ENCODE results near the gene PRELID3B.

The PRELID3B gene

DNA sequence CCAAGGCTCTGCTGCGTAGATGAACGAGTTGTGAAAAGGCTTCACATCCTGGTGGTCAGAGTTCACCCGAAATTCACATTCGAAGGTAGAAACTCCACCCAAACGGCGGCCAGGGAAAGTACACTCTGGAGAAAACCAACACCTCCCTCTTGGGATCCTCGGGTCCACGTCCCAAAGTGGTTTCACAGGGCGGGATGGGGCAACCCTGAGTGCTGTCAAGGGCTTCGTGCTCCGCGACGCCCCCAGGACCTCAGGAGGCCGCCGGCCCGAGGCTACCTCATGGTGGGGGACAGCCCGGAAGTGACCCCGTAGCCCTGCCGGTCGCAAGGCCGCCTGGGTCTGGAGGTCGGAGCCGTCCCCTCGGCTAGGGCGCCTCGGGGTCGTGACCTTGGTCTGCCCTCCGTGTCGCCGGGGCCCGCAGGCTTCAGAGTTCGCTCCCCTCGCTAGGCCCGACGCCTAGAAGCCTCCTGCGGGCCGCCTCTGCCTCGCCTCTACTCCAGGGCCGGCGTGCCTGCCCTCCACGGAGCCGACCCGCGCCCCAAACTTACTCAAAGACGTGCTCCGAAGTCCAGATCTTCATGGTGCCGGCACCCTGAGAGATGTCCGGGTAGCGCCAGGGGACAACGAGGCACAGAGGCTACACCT, at the start of gene PRELID3B:
TSS of gene PRELID3B (minus strand) at position 636 of the 645 bp plus-strand sequence. CDS start at position 580, 56 bp downstream.
- no peaks in the 10 kb centered on the region for H3K27me3 ChIP-seq (ENCODE audit: low read length)
- peaks cover 23% of the 10 kb centered on the region; the same call in 1 of the 2 replicates for H4K20me1 ChIP-seq (ENCODE audit: low read depth, low read length)
- TF ChIP-seq, protein P1, sequence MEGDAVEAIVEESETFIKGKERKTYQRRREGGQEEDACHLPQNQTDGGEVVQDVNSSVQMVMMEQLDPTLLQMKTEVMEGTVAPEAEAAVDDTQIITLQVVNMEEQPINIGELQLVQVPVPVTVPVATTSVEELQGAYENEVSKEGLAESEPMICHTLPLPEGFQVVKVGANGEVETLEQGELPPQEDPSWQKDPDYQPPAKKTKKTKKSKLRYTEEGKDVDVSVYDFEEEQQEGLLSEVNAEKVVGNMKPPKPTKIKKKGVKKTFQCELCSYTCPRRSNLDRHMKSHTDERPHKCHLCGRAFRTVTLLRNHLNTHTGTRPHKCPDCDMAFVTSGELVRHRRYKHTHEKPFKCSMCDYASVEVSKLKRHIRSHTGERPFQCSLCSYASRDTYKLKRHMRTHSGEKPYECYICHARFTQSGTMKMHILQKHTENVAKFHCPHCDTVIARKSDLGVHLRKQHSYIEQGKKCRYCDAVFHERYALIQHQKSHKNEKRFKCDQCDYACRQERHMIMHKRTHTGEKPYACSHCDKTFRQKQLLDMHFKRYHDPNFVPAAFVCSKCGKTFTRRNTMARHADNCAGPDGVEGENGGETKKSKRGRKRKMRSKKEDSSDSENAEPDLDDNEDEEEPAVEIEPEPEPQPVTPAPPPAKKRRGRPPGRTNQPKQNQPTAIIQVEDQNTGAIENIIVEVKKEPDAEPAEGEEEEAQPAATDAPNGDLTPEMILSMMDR (IDR thresholded peaks at IDR 0.05; ENCODE audit: insufficient read depth, low read length, poor library complexity, severe bottlenecking): no peak
- TF ChIP-seq EZH2phosphoT487 (conservative IDR thresholded peaks at IDR 0.05; ENCODE audit: low read length): no peak
- peak within 1 kb of the TSS; percentile 64 for H3K27ac ChIP-seq (ENCODE audit: low read depth, low read length)
- no peaks in the 10 kb centered on the region for H3K9me2 ChIP-seq (replicated peaks; ENCODE audit: insufficient read depth, low read length)
- H3K9me3 ChIP-seq (ENCODE audit: insufficient read depth, low read length): no peaks in the 10 kb centered on the region
- H3K9ac ChIP-seq (ENCODE audit: low read length): peak within 1 kb of the TSS; percentile 94
- H3K36me3 ChIP-seq (ENCODE audit: low read length): peaks cover 13% of the 10 kb centered on the region; the same call in 1 of the 2 replicates
- H3K4me2 ChIP-seq (ENCODE audit: low read depth, low read length, poor library complexity, severe bottlenecking): peak within 1 kb of the TSS; percentile 97
- H3K4me3 ChIP-seq (ENCODE audit: insufficient read depth, low read length, poor library complexity, severe bottlenecking): peak within 1 kb of the TSS; percentile 89
- peaks cover 19% of the 10 kb centered on the region for H3F3A ChIP-seq (ENCODE audit: insufficient read depth)
- peaks cover 53% of the 10 kb centered on the region for H3K79me2 ChIP-seq (ENCODE audit: insufficient read depth, low read length)
- H2AFZ ChIP-seq (ENCODE audit: low read depth, low read length, severe bottlenecking): peak within 1 kb of the TSS; percentile 73

DNA sequence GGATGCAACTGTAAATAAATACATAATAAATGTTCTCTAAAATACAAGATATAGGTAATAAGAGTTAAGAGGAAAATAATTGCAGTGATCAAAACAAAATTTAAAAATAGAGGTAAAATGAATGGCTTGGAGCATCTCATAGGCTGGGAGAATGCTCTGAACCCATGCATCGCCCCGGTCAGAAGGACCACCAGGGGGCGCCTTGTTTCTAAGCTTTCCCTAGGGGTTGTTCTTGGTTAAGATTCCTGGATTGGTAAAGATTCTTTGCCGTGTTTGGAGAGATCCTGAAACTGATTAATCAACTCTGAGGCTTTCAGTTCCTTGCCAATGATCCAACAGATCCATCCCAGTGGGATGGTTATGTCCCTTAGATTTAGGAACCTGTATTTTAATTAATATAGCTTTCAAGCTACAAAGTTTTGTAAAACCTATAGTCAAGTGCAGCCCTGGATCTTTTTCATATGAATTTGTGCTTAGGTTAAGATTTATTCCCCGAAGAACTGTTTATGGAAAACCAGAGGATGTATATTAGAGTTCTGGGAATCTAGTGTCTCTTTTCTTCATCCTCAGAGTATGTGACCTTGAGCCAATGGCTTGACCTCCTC, 45.3 kb upstream of the PRELID3B start:
- H3K4me3 ChIP-seq (ENCODE audit: insufficient read depth, low read length, poor library complexity, severe bottlenecking): no peak overlapping the region
- H3K27me3 ChIP-seq (ENCODE audit: low read length): no peaks in the 10 kb centered on the region
- no peak overlapping the region for H2AFZ ChIP-seq (ENCODE audit: low read depth, low read length, severe bottlenecking)
- H3K4me2 ChIP-seq (ENCODE audit: low read depth, low read length, poor library complexity, severe bottlenecking): no peak overlapping the region
- no peak overlapping the region for H3K27ac ChIP-seq (ENCODE audit: low read depth, low read length)
- no peak for TF ChIP-seq EZH2phosphoT487 (conservative IDR thresholded peaks at IDR 0.05; ENCODE audit: low read length)
- TF ChIP-seq, protein P1 (IDR thresholded peaks at IDR 0.05; ENCODE audit: insufficient read depth, low read length, poor library complexity, severe bottlenecking): peak; percentile 77
- H3K9me3 ChIP-seq (ENCODE audit: insufficient read depth, low read length): no peaks in the 10 kb centered on the region
- H3K36me3 ChIP-seq (ENCODE audit: low read length): no peaks in the 10 kb centered on the region
- no peaks in the 10 kb centered on the region for H4K20me1 ChIP-seq (ENCODE audit: low read depth, low read length)
- H3K9ac ChIP-seq (ENCODE audit: low read length): no peak overlapping the region
- no peaks in the 10 kb centered on the region for H3F3A ChIP-seq (ENCODE audit: insufficient read depth)
- no peaks in the 10 kb centered on the region for H3K79me2 ChIP-seq (ENCODE audit: insufficient read depth, low read length)
- no peaks in the 10 kb centered on the region for H3K9me2 ChIP-seq (replicated peaks; ENCODE audit: insufficient read depth, low read length)

DNA sequence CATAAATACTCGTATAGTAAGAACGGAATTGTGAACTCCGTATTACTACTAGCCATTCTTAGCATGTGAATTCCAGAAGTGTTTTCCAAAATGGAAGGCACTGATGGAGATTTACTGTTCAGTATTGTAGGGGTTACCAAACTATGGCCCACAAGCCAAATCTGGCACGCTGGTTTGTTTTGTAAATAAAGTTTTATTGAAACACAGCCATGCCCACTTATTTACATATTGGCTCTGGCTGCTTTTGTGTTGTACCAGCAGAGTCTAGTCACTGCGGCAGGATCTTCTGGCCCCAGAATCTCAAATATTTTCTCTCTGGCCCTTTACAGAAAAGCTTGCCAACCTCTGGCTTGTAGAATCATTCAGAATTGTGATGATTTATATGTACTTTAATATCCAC, 44.3 kb upstream of the PRELID3B start:
- Histone ChIP-seq H3K36me3 (ENCODE audit: low read length) (no peaks in the 10 kb centered on the region), H3K9me2 (replicated peaks; ENCODE audit: insufficient read depth, low read length) (no peaks in the 10 kb centered on the region), H3K4me2 (ENCODE audit: low read depth, low read length, poor library complexity, severe bottlenecking) (no peak overlapping the region), H3K79me2 (ENCODE audit: insufficient read depth, low read length) (no peaks in the 10 kb centered on the region), H4K20me1 (ENCODE audit: low read depth, low read length) (no peaks in the 10 kb centered on the region), H3K4me3 (ENCODE audit: insufficient read depth, low read length, poor library complexity, severe bottlenecking) (no peak overlapping the region), H3F3A (ENCODE audit: insufficient read depth) (no peaks in the 10 kb centered on the region), H3K27ac (ENCODE audit: low read depth, low read length) (no peak overlapping the region), H2AFZ (ENCODE audit: low read depth, low read length, severe bottlenecking) (no peak overlapping the region), H3K9me3 (ENCODE audit: insufficient read depth, low read length) (no peaks in the 10 kb centered on the region), H3K9ac (ENCODE audit: low read length) (no peak overlapping the region), H3K27me3 (ENCODE audit: low read length) (no peaks in the 10 kb centered on the region)
- TF ChIP-seq, protein P1 (IDR thresholded peaks at IDR 0.05; ENCODE audit: insufficient read depth, low read length, poor library complexity, severe bottlenecking): no peak
- TF ChIP-seq EZH2phosphoT487 (conservative IDR thresholded peaks at IDR 0.05; ENCODE audit: low read length): no peak
